Suprapubic skin (tissue), 4 donors: ENCODE data around the gene THUMPD3. TPM values are rescaled to one million over a fixed set of nuclear protein-coding genes. Genes with fewer than 3 reads are reported as not detected.

Experiments used
- DNase-seq, 2 donors: peaks; one replicate each; pipeline ENCODE4 v3.0.0-alpha.2; 2019; ENCODE audit warnings: low spot score in 2 of 2
- H3K27ac ChIP-seq: fragments of 200-600 bp; sonication (generic); one replicate; pipeline ENCODE4 v1.5.1; 2019
- H3K27me3 ChIP-seq: fragments of 200-600 bp; sonication (generic); one replicate; pipeline ENCODE4 v1.5.1; 2019
- H3K36me3 ChIP-seq: fragments of 200-600 bp; sonication (generic); one replicate; pipeline ENCODE4 v1.5.1; 2019
- H3K4me1 ChIP-seq: fragments of 200-600 bp; sonication (generic); one replicate; pipeline ENCODE4 v1.5.1; 2019
- H3K4me3 ChIP-seq: fragments of 200-600 bp; sonication (generic); one replicate; pipeline ENCODE4 v1.5.1; 2019; ENCODE audit warnings: mild to moderate bottlenecking
- H3K9me3 ChIP-seq: fragments of 200-600 bp; sonication (generic); one replicate; pipeline ENCODE4 v1.5.1; 2019
- EP300 ChIP-seq: sonication (generic); formaldehyde crosslinking; IDR thresholded peaks from one replicate; pipeline ENCODE4 v1.6.1; 2017; ENCODE audit warnings: antibody characterized with exemption
- POLR2A ChIP-seq, 2 donors: fragments of 450-650 bp; IDR thresholded peaks; one replicate each; pipeline ENCODE4 v1.6.1; 2017; ENCODE audit warnings: antibody characterized with exemption in 2 of 2, mild to moderate bottlenecking in 2 of 2, moderate library complexity in 2 of 2
- POLR2AphosphoS5 ChIP-seq, 3 donors: sonication (generic); formaldehyde crosslinking; IDR thresholded peaks; one replicate each; pipeline ENCODE4 v1.6.1; 2017; ENCODE audit warnings: antibody characterized with exemption in 3 of 3
- WGBS: methylation state at CpG from one replicate; pipeline ENCODE4 v1.1.5; 2018; 5-methylcytosine and 5-hydroxymethylcytosine counted together
- total RNA-seq, 4 donors: library from RNA; depleted of rRNA; stranded (reverse); fragments of >200 nt; gene quantifications; one replicate each; pipeline ENCODE4 v1.1.0, GENCODE V29; 2016
- TF ChIP-seq, protein P1 (sequence below), 2 donors: fragments of 200-600 bp in 1 of 2; fragments of 450-650 bp in 1 of 2; sonication (generic) in 1 of 2; IDR thresholded peaks; one replicate each; pipeline ENCODE4 v1.5.1; 2016 to 2019; ENCODE audit warnings: antibody characterized with exemption in 2 of 2, mild to moderate bottlenecking in 1 of 2, moderate library complexity in 1 of 2

THUMPD3 gene
- total RNA-seq, 4 donors from 2014 or later, result 14.2 to 39.0 (median 27.5) TPM

DNA sequence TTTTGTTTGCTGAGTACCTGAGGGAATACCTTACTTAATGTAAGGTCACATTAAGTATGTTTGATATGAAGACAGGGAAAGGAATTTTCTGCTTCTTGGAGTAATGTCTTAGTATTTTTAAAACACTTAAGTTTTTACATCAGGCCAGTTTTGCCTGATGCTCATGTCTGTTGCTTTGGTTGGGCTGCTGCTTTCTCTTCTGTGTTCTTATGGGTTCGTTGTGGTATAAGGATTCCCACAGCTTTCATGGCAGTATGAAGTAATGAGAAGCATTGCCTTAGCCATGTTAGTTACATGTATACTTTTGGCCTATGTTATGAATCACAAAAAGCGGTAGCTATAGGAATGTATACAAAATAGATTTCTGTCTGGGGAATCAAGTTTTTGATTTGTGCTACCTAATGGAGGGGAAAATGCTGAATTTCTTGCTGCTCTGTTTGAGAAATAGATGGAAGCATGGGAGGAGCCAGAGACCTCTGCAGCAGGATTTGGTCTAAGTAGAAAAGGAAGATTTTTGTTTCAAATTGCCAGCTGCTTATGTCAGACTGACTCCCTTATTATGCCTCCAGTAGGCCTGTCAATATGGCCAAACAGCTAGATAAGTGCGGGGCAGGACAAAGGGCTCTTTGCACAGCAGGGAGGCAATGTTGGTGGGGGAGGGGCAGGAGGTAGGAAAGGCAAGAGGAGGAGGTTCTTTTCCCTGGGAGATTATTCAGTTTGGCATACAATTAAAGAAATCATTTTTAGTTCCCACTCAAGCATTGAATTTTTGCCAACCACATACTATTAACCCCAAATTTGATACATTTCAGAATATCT, 39.8 kb downstream of the THUMPD3 start:
- TF ChIP-seq, protein P1, sequence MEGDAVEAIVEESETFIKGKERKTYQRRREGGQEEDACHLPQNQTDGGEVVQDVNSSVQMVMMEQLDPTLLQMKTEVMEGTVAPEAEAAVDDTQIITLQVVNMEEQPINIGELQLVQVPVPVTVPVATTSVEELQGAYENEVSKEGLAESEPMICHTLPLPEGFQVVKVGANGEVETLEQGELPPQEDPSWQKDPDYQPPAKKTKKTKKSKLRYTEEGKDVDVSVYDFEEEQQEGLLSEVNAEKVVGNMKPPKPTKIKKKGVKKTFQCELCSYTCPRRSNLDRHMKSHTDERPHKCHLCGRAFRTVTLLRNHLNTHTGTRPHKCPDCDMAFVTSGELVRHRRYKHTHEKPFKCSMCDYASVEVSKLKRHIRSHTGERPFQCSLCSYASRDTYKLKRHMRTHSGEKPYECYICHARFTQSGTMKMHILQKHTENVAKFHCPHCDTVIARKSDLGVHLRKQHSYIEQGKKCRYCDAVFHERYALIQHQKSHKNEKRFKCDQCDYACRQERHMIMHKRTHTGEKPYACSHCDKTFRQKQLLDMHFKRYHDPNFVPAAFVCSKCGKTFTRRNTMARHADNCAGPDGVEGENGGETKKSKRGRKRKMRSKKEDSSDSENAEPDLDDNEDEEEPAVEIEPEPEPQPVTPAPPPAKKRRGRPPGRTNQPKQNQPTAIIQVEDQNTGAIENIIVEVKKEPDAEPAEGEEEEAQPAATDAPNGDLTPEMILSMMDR (IDR thresholded peaks at IDR 0.05), result no peak
- TF ChIP-seq POLR2AphosphoS5 (IDR thresholded peaks at IDR 0.05) (no peak), POLR2A (IDR thresholded peaks at IDR 0.05) (no peak), EP300 (no peak)
- Histone ChIP-seq H3K27ac (peak overlapping the region; percentile 10), H3K4me1 (peaks cover 87% of the 10 kb centered on the region), H3K9me3 (no peaks in the 10 kb centered on the region), H3K36me3 (no peaks in the 10 kb centered on the region), H3K27me3 (no peaks in the 10 kb centered on the region), H3K4me3 (no peak overlapping the region)
- DNase-seq, result no peak
- WGBS, result 19% methylated on average over 3 of the region's 3 CpGs

DNA sequence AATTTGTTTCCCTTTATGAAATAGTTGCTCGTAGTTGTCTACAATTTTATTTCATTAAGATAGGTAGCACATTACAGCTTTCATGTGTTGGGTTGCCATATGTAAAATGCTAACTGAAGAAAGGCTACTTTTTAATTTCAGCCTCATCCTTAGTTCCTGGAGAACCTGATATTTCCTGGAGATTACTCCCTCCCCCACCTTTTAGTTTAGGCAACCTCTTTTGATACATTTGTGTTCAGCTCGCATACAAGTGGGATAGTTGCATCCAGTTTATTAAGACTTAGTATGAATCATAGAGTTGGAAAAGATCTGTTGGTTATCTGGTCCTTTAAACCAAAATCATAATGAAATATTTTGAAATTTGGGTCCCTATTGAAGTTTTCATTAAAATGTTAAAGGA, 40.6 kb downstream of the THUMPD3 start:
- no peak for DNase-seq
- Histone ChIP-seq H3K4me1 (peaks cover 95% of the 10 kb centered on the region), H3K36me3 (no peaks in the 10 kb centered on the region), H3K4me3 (no peak overlapping the region), H3K27me3 (no peaks in the 10 kb centered on the region), H3K9me3 (no peaks in the 10 kb centered on the region), H3K27ac (no peak overlapping the region)
- no peak for TF ChIP-seq POLR2AphosphoS5 (IDR thresholded peaks at IDR 0.05)
- no peak for TF ChIP-seq EP300
- TF ChIP-seq POLR2A (IDR thresholded peaks at IDR 0.05), result no peak
- TF ChIP-seq, protein P1 (IDR thresholded peaks at IDR 0.05), result no peak
- 44% methylated on average over 2 of the region's 2 CpGs for WGBS

DNA sequence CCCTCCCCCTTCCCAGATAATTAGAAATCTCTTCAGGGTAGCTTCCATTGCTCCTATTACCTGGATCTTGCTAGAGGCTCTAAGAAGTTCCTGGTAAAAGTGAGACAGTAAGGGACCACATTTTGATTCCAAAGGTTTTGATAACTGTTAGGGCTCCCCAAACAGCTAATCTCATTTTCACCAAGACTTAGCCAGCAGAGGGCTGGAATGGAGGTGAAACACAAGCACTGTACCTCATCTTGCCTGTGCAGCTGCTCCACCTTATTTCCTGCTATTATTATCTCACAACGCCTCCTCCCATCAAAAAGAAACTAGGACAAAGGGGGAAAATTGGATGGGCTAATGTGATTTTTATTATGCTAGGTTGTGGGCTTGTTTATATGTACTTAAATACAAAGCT, 41.8 kb downstream of the THUMPD3 start:
- TF ChIP-seq POLR2AphosphoS5 (IDR thresholded peaks at IDR 0.05) (no peak), POLR2A (IDR thresholded peaks at IDR 0.05) (no peak), EP300 (no peak)
- TF ChIP-seq, protein P1 (IDR thresholded peaks at IDR 0.05), result no peak
- H3K27ac ChIP-seq, result peak overlapping the region; percentile 10
- no peak overlapping the region for H3K4me3 ChIP-seq
- DNase-seq, result no peak
- no peaks in the 10 kb centered on the region for H3K27me3 ChIP-seq
- H3K36me3 ChIP-seq, result no peaks in the 10 kb centered on the region
- H3K9me3 ChIP-seq, result no peaks in the 10 kb centered on the region
- peaks cover 86% of the 10 kb centered on the region for H3K4me1 ChIP-seq
- WGBS, result 15% methylated on average over 1 of the region's 1 CpG

DNA sequence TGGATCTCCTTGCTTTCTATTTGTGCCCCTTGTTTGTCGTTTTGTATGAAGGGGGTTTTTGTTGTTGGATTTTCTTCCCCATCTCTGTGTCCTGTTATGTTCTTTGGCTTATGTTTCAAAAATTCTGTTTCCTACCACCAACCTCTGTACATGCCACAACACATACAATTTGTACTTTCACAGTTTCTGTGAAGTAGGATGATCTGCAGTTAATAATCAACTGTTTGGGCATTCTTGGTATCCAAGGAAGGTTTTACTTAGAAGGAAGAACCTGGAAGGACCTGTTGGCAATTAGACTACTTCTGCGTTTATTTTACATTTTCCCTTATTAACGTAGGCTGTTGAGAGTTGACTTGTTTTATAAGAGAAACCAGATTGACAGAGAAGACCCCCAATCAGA, 42.9 kb downstream of the THUMPD3 start:
- H3K27me3 ChIP-seq, result no peaks in the 10 kb centered on the region
- no peak overlapping the region for H3K27ac ChIP-seq
- H3K4me1 ChIP-seq, result peaks cover 77% of the 10 kb centered on the region
- H3K36me3 ChIP-seq, result no peaks in the 10 kb centered on the region
- no peak overlapping the region for H3K4me3 ChIP-seq
- 45% methylated on average over 3 of the region's 3 CpGs for WGBS
- H3K9me3 ChIP-seq, result no peaks in the 10 kb centered on the region
- TF ChIP-seq POLR2A (IDR thresholded peaks at IDR 0.05), result no peak
- TF ChIP-seq EP300, result no peak
- TF ChIP-seq, protein P1 (IDR thresholded peaks at IDR 0.05), result no peak
- no peak for TF ChIP-seq POLR2AphosphoS5 (IDR thresholded peaks at IDR 0.05)
- DNase-seq, result no peak

DNA sequence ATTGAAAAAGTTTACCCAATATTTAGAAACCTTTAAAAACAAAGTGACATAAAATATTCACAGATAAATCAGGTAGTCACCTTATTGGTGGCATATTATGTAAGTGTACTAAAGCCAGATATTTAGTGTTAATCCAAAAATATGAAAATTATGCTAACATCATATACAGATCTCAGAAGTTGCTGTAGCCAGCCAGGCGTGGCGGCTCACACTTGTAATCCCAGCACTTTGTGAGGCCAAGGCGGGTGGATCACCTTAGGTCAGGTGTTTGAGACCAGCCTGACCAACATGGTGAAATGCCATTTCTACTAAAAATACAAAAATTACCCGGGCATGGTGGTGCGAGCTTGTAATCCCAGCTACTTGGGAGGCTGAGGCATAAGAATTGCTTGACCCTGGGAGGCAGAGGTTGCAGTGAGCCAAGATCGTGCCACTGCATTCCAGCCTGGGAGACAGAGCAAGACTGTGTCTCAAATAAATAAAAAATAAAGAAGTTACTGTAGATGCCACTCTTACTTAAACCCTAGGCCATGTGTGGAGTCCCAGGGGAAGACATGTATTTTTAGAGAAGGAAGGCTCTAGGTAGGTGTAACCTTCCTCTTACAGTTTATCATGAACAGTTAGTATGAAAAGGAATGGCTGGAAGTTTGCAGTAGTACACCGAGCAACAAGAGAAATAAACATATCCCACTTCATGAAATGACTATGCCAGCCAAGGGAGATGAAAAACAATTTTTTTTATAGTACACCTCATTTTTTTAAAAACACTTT, 44.2 kb downstream of the THUMPD3 start:
- TF ChIP-seq EP300 (no peak), POLR2A (IDR thresholded peaks at IDR 0.05) (no peak), POLR2AphosphoS5 (IDR thresholded peaks at IDR 0.05) (no peak)
- TF ChIP-seq, protein P1 (IDR thresholded peaks at IDR 0.05), result no peak
- peaks cover 72% of the 10 kb centered on the region for H3K4me1 ChIP-seq
- H3K36me3 ChIP-seq, result no peaks in the 10 kb centered on the region
- H3K27ac ChIP-seq, result no peak overlapping the region
- no peaks in the 10 kb centered on the region for H3K9me3 ChIP-seq
- 78% methylated on average over 7 of the region's 7 CpGs for WGBS
- H3K4me3 ChIP-seq, result no peak overlapping the region
- DNase-seq, result no peak
- no peaks in the 10 kb centered on the region for H3K27me3 ChIP-seq
